Globus pallidus (tissue), 1 donor: Measurements from ENCODE around the gene OR52B2.

Experiments used
- DNase-seq: peaks from one replicate; pipeline ENCODE4 v3.0.0-alpha.2; 2015; ENCODE audit warnings: low spot score

The OR52B2 gene

GRCh38 chr11:6170226-6170625 lies at the start of gene OR52B2:
Gene OR52B2, minus strand, starts transcription at chr11:6170326. Its CDS starts 0 bp downstream, at chr11:6170326.
- DNase-seq, result no peak

- DNase-seq, result no peak
These were observed 49.2 kb upstream of the OR52B2 start for GRCh38 chr11:6219359-6219758.

GRCh38 chr11:6217722-6218121 lies 47.6 kb upstream of the OR52B2 start:
- DNase-seq, result no peak

GRCh38 chr11:6216501-6216900 lies 46.4 kb upstream of the OR52B2 start:
- DNase-seq, result no peak

- DNase-seq, result no peak
These were observed 44.4 kb upstream of the OR52B2 start for GRCh38 chr11:6214530-6214929.

GRCh38 chr11:6210274-6210955 lies 40.3 kb upstream of the OR52B2 start:
- no peak for DNase-seq

GRCh38 chr11:6209801-6210200 lies 39.7 kb upstream of the OR52B2 start:
- DNase-seq, result no peak

- DNase-seq, result no peak
These were observed 36.5 kb upstream of the OR52B2 start for GRCh38 chr11:6206456-6207180.

GRCh38 chr11:6205366-6205765 lies 35.2 kb upstream of the OR52B2 start, which contains the start of gene C11orf42:
Gene C11orf42, plus strand, starts transcription at chr11:6205557. Its CDS starts 59 bp downstream, at chr11:6205616.
- DNase-seq, result no peak

GRCh38 chr11:6204706-6205105 lies 34.6 kb upstream of the OR52B2 start:
- no peak for DNase-seq

GRCh38 chr11:6203327-6203726 lies 33.2 kb upstream of the OR52B2 start:
- DNase-seq, result no peak

GRCh38 chr11:6202041-6202440 lies 31.9 kb upstream of the OR52B2 start:
- DNase-seq, result no peak

- DNase-seq, result no peak
These were observed 31.4 kb upstream of the OR52B2 start for GRCh38 chr11:6201481-6201880.

- DNase-seq, result peak; percentile 16
These were observed 30.8 kb upstream of the OR52B2 start for GRCh38 chr11:6200975-6201374.

GRCh38 chr11:6199174-6199810 lies 29.2 kb upstream of the OR52B2 start, which contains the start of gene OR52W1:
Gene OR52W1, plus strand, starts transcription at chr11:6199224. Its CDS starts 0 bp downstream, at chr11:6199224.
- no peak for DNase-seq

- no peak for DNase-seq
These were observed 27.5 kb upstream of the OR52B2 start for GRCh38 chr11:6197466-6198200.

GRCh38 chr11:6196396-6196795 lies 26.3 kb upstream of the OR52B2 start:
- no peak for DNase-seq

GRCh38 chr11:6194065-6194581 lies 24.0 kb upstream of the OR52B2 start:
- no peak for DNase-seq

GRCh38 chr11:6191742-6192141 lies 21.6 kb upstream of the OR52B2 start:
- DNase-seq, result no peak

- no peak for DNase-seq
These were observed 5.3 kb upstream of the OR52B2 start for GRCh38 chr11:6175440-6175839.

- no peak for DNase-seq
These were observed 13.3 kb downstream of the OR52B2 start for GRCh38 chr11:6156628-6157359.
